Central memory CD8-positive, alpha-beta T cell (primary cell): ENCODE measurements around the gene SMIM34.
"Not testable (repeated sequence)": the region's sequence is repeated elsewhere in the genome, so short reads cannot be mapped to it uniquely, and the experiment has no call there.

Source experiments
- ATAC-seq: fragments of 150-1000 bp; cut with Tn5 transposase; replicated peaks from 2 replicates; pipeline ENCODE4 v1.10.0; 2022; ENCODE audit warnings: mild to moderate bottlenecking, moderate FRiP score, moderate number of reproducible peaks; ENCODE audit not compliant: poor library complexity, severe bottlenecking; ENCODE audit errors: extremely low read depth
- DNase-seq, 2 donors: peaks; one replicate each; pipeline ENCODE4 v3.0.0; 2021; ENCODE audit warnings: low spot score in 2 of 2
- H3K27ac Mint-ChIP-seq: one replicate; pipeline ENCODE4 v1.8.0; 2022; ENCODE audit warnings: low read depth, mild to moderate bottlenecking, moderate library complexity, mixed read lengths
- H3K27me3 Mint-ChIP-seq: one replicate; pipeline ENCODE4 v1.8.0; 2022; ENCODE audit warnings: mixed read lengths
- H3K36me3 Mint-ChIP-seq: one replicate; pipeline ENCODE4 v1.8.0; 2022; ENCODE audit warnings: mild to moderate bottlenecking, moderate library complexity, mixed read lengths; ENCODE audit not compliant: insufficient read depth
- H3K4me1 Mint-ChIP-seq: one replicate; pipeline ENCODE4 v1.8.0; 2022; ENCODE audit warnings: mixed read lengths
- H3K4me3 Mint-ChIP-seq: one replicate; pipeline ENCODE4 v1.8.0; 2022; ENCODE audit warnings: mild to moderate bottlenecking, moderate library complexity, mixed read lengths
- H3K9me3 Mint-ChIP-seq: one replicate; pipeline ENCODE4 v1.8.0; 2022; ENCODE audit warnings: mixed read lengths

The SMIM34 gene, protein sequence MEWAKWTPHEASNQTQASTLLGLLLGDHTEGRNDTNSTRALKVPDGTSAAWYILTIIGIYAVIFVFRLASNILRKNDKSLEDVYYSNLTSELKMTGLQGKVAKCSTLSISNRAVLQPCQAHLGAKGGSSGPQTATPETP

DNA sequence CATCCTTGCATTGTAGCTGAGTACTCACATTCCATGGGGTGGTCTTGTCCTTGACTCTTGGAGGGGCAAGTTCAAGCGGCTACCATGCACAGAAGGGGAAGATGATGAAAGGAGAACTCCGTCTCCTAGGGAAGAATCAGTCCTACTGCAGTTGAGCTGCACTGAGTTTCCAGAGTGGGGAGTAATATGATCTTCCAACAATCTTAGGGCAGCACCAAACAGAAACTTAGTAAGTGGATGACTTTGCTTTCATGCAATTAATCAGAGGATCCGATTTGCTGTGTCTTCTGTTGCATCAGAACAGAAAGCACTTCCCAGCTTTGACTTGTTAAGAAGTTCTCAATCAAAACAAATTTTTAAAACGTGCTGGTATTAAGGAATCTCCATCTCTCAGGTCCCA lies at the start of gene SMIM34:
TSS of gene SMIM34 (minus strand) at position 147 of the 400 bp plus-strand sequence. CDS start at position 35, 112 bp downstream.
- not testable (repeated sequence) for ATAC-seq, H3K27me3 Mint-ChIP-seq, H3K9me3 Mint-ChIP-seq, H3K36me3 Mint-ChIP-seq, DNase-seq, H3K4me1 Mint-ChIP-seq, H3K4me3 Mint-ChIP-seq, H3K27ac Mint-ChIP-seq

DNA sequence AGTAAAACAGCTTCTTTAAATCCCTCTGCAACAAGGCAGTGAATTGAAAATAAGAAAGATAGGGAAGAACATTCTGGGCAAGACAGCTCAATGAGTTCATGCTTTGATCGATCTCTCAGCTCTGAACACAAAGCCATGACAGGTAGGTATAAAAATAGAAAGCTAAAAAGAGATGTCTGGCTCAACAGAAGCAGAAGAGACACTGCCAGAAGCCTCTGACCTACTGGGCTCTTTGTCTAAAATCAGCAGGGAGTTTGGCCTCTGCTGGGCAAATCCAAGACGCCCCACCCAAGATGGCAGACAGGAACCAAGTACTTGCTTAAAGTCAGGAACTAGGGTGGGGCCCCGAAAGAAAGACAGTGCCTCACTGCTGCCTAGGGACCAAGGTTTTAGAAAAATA lies 43.6 kb upstream of the SMIM34 start:
- not testable (repeated sequence) for DNase-seq, H3K36me3 Mint-ChIP-seq, ATAC-seq, H3K9me3 Mint-ChIP-seq, H3K27me3 Mint-ChIP-seq, H3K27ac Mint-ChIP-seq, H3K4me3 Mint-ChIP-seq, H3K4me1 Mint-ChIP-seq

DNA sequence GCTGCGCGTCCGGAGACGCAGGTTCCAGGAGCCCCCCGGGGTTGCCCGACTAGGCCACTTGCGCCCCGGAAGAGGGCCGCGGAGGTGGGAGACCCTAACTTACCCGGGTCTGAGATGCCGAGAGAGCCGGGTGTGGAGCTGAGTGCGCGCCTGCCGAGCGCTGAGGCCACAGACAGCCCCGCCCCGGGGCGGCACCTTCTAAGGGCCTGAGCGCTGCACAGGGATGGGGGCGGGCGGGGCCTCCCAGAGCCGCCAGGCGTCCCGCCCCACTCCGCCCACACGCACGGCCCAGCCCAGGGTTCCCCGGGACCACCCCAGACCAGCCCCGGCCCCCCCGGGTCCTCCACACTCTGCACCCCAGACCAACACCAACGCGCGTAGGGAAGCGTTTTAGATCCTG lies 35.7 kb upstream of the SMIM34 start:
- not testable (repeated sequence) for H3K27me3 Mint-ChIP-seq, H3K9me3 Mint-ChIP-seq, H3K4me1 Mint-ChIP-seq, DNase-seq, H3K36me3 Mint-ChIP-seq, H3K27ac Mint-ChIP-seq, ATAC-seq, H3K4me3 Mint-ChIP-seq

DNA sequence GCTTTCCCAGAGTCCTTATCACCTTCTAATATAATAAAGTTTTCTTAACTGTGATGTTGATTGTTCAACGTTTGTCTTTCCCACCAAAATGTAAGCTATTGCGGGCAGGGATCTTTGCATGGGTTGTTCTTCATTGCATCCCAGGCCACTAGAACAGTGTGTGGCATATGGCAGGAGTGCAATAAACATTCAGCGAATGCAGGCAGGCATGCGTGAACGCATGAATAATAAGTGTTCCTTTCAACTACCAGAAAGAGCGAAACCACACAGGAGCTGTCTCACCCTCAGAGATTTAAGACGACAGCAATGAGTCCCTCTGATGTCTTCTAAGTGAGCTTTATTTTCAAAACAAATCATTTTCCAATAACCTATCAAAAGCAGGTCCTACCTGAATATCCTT lies 34.5 kb upstream of the SMIM34 start:
- not testable (repeated sequence) for ATAC-seq, DNase-seq, H3K9me3 Mint-ChIP-seq, H3K4me1 Mint-ChIP-seq, H3K4me3 Mint-ChIP-seq, H3K27ac Mint-ChIP-seq, H3K27me3 Mint-ChIP-seq, H3K36me3 Mint-ChIP-seq

DNA sequence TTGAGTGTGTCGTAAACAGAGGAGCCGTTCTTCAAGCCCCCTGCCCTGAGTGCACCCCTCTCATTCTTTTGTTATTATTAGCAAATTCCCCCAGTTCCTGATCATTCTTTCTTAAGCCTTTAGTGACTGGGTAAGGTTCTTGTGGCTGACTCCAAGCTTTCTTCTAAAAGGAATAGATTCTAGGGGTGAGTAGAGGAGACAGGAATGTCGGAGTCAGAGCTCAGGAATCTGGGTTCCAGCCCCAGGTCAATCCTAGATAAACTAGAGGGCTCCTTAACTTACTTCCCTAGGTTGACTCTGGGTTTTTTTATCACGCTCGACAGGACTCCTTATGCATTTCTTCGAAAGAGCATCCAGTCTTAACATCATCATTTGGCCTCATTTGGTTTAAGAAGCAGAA lies 32.4 kb upstream of the SMIM34 start:
- not testable (repeated sequence) for H3K36me3 Mint-ChIP-seq, H3K4me3 Mint-ChIP-seq, H3K27me3 Mint-ChIP-seq, H3K9me3 Mint-ChIP-seq, H3K27ac Mint-ChIP-seq, DNase-seq, ATAC-seq, H3K4me1 Mint-ChIP-seq

DNA sequence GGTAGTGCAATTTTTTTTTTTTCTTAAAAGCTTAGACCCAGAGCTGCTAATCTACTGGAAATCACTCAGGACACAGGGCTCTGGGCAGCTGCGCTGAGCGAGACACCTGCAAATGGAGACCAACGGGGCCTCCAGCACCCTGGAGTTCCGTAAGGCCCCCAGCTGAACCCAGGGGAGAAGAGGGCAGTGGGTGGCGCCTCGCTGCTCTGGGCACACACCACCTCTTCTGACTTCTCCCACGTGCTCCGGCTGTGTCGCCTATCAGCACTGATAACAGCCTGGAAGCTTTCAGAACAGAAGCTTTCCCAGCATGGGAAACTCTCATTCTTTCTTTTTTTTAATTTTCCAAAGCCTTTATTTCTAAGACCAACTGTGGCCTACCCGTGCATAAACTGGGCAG lies 31.9 kb upstream of the SMIM34 start:
- not testable (repeated sequence) for H3K27ac Mint-ChIP-seq, H3K4me3 Mint-ChIP-seq, DNase-seq, H3K36me3 Mint-ChIP-seq, H3K4me1 Mint-ChIP-seq, H3K27me3 Mint-ChIP-seq, ATAC-seq, H3K9me3 Mint-ChIP-seq

DNA sequence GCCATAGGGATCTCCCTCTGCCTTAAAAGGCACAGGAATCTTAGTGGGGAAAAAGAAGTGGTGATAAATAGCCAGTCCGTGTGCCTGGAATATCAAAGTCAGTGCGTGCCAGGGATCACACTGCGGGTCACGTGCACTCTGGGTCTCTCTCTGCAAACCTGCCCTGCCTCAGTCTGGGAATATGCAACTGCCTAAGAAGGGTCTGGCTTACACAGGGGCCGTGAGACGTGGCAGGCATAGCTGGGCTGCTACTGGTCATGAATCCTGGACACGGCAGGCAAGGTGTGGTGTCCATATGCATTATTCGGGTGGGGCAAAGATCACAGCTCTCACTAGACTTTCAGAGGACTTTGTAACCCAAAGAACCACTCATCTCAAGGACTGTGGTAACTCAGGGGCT lies 23.3 kb upstream of the SMIM34 start:
- H3K4me1 Mint-ChIP-seq, H3K9me3 Mint-ChIP-seq, H3K27me3 Mint-ChIP-seq, H3K36me3 Mint-ChIP-seq, H3K4me3 Mint-ChIP-seq, DNase-seq, ATAC-seq, H3K27ac Mint-ChIP-seq: not testable (repeated sequence)

DNA sequence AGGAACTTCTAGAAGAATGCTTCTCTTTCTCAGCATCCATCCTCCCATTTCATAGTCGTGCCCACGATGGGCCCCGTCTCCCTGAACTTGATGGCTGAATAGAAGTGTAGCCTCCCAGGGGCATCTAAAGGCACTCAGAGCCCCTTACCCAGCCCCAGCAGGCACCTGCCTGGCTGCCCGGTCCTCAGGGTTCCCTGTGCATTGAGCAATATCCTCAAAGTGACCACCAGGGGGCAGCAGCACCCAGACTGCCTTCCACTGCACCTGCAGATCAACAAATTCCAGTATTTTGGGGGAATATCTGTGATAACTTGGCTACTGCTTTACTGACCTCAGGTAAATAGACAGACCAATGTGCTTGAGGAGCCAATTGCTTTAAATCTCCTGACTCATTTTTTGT lies 19.7 kb upstream of the SMIM34 start:
- ATAC-seq: peak; percentile 52
- not testable (repeated sequence) for H3K4me3 Mint-ChIP-seq, H3K9me3 Mint-ChIP-seq, DNase-seq, H3K4me1 Mint-ChIP-seq, H3K36me3 Mint-ChIP-seq, H3K27ac Mint-ChIP-seq, H3K27me3 Mint-ChIP-seq

DNA sequence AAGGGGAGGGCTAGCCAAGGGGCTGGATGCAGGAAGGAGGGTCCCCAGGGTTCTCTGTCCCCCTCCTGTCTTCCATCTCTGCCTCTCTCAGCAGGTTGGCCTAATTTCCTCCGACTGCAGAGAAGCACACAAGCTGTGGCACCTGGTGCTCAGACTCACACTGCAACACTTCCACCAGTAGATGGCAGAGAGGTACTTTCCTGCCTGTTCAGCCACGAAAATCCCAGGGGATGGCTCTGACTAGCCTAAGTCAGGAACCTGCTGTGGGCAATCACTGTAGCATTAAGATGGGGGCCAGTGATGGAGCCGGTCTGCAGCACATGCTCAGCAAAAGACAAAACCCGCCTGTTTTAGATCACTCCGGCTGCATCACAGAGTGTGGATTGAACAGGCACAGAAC lies 6.0 kb upstream of the SMIM34 start:
- not testable (repeated sequence) for H3K27ac Mint-ChIP-seq, H3K4me1 Mint-ChIP-seq, DNase-seq, H3K9me3 Mint-ChIP-seq, H3K27me3 Mint-ChIP-seq, ATAC-seq, H3K36me3 Mint-ChIP-seq, H3K4me3 Mint-ChIP-seq

DNA sequence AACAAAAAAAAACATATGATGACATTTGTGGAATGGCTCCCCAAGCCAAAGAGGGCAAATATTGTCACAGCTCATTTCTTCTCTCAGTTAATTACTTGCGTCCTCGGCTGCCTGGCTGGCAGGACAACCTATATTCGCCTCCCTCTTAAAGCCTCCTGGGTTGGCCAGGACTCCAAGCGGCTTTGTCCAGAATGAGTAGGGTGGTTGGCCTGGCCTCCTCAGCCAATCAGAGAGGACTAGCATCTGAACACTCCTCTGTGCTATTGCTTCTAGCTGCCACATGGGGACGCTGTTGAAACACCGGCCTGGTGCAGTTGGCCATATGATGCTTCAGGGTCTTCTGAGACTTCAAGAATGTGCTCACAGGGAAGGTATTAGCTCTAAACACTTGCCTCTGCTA lies 4.7 kb upstream of the SMIM34 start:
- H3K9me3 Mint-ChIP-seq, H3K4me3 Mint-ChIP-seq, DNase-seq, H3K4me1 Mint-ChIP-seq, H3K27me3 Mint-ChIP-seq, ATAC-seq, H3K27ac Mint-ChIP-seq, H3K36me3 Mint-ChIP-seq: not testable (repeated sequence)

DNA sequence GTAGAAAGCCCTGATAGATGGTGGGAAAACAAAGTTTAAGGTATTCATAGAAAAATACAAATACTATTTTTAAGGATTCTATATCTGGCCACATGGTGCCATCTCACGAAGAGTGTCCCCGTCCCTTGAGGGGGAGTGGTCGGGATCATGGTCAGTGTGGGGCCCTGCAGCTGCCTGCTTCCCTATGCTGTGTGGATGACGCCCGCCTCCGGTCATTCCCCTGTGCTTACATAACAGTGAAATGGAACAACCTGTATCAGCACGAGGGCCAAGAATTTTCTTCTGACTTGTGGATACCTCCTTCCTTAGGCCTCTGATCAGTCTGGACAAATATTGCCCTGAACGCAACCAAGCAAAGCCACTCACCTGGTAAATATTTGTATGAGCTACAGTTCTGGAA lies 3.6 kb upstream of the SMIM34 start:
- not testable (repeated sequence) for H3K4me3 Mint-ChIP-seq, H3K36me3 Mint-ChIP-seq, H3K27ac Mint-ChIP-seq, H3K27me3 Mint-ChIP-seq, H3K9me3 Mint-ChIP-seq, DNase-seq, H3K4me1 Mint-ChIP-seq, ATAC-seq

DNA sequence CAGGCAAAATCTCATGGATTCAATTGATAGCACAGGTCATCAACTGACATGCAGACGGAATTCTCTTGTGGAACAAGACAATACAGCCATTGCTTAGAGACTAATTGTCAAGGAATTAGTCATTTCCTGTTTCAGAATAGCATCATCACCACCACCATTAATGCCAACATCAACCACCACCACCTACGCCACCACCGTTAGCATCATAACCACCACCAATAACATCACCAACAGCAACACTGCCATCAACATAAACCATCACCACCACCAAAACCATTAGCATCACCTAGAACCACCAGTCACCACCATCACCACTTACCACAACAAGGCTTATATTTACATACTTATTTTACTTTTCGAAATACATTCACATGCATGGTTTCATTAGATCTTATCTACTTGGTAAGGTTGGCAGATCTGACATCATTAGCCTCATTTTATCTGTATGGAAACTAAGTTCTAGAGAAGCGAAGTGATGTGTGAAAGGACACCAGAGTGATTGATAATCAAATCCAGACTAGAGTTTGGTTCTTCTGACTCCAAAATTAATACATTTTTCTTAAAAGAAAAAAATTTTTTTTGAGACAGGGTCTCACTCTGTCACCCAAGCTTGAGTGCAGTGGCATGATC lies 6.2 kb downstream of the SMIM34 start:
- peak; percentile 92 for ATAC-seq
- H3K36me3 Mint-ChIP-seq, H3K4me3 Mint-ChIP-seq, H3K4me1 Mint-ChIP-seq, H3K27ac Mint-ChIP-seq, H3K9me3 Mint-ChIP-seq, DNase-seq, H3K27me3 Mint-ChIP-seq: not testable (repeated sequence)

DNA sequence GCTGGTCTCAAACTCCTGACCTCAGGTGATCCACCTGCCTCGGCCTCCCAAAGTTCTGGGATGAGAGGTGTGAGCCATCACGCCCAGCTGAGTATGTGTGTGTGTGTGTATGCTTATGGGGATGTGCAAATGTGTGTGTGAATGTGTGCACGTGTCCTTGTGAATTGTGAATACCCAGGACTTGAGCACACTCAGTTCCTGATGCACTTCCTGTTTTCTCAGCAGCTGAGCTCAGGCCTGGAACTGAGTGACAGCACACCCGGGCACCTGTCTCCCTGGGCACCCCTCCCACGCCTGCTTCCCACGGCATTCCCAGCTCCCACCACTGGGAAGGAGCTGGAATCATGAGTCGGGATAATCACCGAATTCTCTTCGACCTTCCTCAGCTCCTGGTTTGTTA lies 16.5 kb downstream of the SMIM34 start:
- ATAC-seq, H3K27ac Mint-ChIP-seq, H3K27me3 Mint-ChIP-seq, H3K4me3 Mint-ChIP-seq, DNase-seq, H3K4me1 Mint-ChIP-seq, H3K9me3 Mint-ChIP-seq, H3K36me3 Mint-ChIP-seq: not testable (repeated sequence)
